ENCODE measurements around the gene KMT2B.

The KMT2B gene

DNA sequence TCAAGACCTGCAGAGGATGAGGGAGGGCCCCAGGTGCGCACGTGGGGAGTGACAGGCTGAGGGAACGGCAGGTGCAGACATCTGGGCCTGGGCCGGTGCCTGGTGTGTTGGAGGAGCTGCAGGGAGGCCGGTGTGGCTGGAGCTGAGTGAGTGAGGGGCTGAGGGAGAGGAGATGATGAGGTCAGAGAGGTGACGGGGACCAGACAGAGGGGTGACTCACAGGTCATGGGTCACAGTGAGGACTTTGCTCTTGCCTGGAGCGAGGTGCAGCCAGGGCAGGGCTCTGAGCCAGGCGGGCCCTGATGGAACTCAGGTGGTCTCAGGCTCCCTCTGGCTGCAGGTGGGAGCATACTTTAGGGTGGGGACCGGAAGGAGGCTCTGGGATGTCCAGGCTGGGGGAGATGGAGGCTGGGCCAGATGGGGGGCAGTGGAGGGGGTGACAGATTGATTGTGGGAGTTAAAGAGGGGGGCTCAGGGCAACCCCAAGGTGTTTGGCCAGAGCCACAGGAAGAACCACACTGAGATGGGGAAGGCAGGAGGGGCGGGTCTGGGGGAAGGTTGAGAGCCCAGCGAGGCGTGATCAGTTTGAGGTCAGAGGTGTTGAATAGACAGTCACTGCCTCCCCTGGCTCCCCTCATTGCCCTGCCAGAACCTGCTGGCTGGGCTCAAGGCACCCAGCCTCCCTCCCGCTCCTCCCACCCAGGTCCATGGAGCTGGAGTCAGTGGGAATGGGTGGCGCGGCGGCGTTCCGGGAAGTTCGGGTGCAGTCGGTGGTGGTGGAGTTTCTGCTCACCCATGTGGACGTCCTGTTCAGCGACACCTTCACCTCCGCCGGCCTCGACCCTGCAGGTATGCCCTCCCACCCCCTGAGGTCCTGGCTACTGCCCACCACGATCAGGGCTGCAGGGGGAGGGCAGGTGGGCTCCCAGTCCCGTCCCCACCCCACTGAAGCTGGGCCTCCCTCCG lies 65.9 kb downstream of the KMT2B start:
- no peak for DNase-seq (ENCODE audit: extremely low spot score)
- ChIA-PET POLR2A (interaction anchor here (0.6 kb wide), 1 partner anchor 170 kb away, joined by 7 read pairs; no protein-coding TSS in a partner anchor), CTCF (no interaction called here)
- TF ChIP-seq, protein P1, sequence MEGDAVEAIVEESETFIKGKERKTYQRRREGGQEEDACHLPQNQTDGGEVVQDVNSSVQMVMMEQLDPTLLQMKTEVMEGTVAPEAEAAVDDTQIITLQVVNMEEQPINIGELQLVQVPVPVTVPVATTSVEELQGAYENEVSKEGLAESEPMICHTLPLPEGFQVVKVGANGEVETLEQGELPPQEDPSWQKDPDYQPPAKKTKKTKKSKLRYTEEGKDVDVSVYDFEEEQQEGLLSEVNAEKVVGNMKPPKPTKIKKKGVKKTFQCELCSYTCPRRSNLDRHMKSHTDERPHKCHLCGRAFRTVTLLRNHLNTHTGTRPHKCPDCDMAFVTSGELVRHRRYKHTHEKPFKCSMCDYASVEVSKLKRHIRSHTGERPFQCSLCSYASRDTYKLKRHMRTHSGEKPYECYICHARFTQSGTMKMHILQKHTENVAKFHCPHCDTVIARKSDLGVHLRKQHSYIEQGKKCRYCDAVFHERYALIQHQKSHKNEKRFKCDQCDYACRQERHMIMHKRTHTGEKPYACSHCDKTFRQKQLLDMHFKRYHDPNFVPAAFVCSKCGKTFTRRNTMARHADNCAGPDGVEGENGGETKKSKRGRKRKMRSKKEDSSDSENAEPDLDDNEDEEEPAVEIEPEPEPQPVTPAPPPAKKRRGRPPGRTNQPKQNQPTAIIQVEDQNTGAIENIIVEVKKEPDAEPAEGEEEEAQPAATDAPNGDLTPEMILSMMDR (IDR thresholded peaks at IDR 0.05; ENCODE audit: control extremely low read depth, extremely low read depth, low read depth, missing control alignments) = no peak

DNA sequence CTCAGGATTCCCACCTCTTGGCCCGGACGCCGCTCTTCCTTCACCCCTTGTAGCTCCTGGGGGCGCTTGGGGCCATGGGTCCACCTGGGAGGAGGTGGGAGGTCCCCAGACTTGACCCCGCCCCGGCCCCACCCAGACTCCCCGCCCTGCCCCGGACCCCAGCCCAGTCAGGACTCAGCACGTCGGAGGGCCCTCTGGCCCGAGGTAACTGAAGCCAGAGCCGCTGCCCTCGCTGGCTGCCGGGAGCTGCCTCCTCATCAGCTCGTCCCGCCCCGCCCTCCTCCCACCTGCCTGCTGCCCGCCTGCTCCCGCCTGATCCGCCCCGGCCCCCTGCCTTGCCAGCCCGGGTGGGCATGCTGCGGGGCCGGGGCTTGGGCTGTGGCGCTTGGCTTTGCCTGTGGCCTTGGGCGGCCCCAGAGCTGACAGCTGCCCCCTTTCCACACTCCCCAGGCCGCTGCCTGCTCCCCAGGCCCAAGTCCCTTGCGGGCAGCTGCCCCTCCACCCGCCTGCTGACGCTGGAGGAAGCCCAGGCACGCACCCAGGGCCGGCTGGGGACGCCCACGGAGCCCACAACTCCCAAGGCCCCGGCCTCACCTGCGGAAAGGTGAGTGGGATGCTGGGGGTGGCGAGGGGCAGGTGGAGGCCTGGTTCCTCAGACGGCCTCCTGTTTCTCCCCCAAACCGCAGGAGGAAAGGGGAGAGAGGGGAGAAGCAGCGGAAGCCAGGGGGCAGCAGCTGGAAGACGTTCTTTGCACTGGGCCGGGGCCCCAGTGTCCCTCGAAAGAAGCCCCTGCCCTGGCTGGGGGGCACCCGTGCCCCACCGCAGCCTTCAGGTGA lies 66.9 kb downstream of the KMT2B start:
- TF ChIP-seq, protein P1 (IDR thresholded peaks at IDR 0.05; ENCODE audit: control extremely low read depth, extremely low read depth, low read depth, missing control alignments) = no peak
- CTCF ChIA-PET = no interaction called here
- DNase-seq (ENCODE audit: extremely low spot score) = no peak
- POLR2A ChIA-PET = interaction anchor here (0.6 kb wide), 1 partner anchor 169 kb away, joined by 7 read pairs; no protein-coding TSS in a partner anchor

DNA sequence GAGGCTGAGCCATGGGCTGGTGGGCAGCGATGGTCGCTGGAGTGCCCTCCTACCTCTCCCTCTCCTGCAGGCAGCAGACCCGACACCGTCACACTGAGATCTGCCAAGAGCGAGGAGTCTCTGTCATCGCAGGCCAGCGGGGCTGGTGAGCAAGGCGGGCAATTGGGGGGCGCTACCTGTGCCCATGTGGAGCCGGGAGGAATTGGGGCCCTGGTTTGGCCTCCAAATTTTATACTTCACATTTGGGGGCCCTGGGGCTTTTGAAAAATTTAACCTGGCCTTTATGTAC lies 67.5 kb downstream of the KMT2B start:
- ChIA-PET POLR2A (no interaction called here), CTCF (no interaction called here)
- TF ChIP-seq, protein P1 (IDR thresholded peaks at IDR 0.05; ENCODE audit: control extremely low read depth, extremely low read depth, low read depth, missing control alignments) = no peak
- DNase-seq (ENCODE audit: extremely low spot score) = no peak

DNA sequence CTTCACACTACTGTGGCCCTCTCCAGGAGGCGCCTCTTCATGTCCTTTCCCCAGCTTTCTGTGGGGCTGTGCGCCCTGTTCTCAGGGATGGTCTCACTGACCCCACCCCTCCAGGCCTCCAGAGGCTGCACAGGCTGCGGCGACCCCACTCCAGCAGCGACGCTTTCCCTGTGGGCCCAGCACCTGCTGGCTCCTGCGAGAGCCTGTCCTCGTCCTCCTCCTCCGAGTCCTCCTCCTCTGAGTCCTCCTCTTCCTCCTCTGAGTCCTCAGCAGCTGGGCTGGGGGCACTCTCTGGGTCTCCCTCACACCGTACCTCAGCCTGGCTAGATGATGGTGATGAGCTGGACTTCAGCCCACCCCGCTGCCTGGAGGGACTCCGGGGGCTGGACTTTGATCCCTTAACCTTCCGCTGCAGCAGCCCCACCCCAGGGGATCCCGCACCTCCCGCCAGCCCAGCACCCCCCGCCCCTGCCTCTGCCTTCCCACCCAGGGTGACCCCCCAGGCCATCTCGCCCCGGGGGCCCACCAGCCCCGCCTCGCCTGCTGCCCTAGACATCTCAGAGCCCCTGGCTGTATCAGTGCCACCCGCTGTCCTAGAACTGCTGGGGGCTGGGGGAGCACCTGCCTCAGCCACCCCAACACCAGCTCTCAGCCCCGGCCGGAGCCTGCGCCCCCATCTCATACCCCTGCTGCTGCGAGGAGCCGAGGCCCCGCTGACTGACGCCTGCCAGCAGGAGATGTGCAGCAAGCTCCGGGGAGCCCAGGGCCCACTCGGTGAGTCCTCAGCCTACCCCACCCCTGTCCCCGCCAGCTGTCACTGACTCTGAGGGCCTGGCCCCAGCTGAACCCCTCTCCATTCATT lies 68.7 kb downstream of the KMT2B start:
- no peak for DNase-seq (ENCODE audit: extremely low spot score)
- ChIA-PET POLR2A (no interaction called here), CTCF (no interaction called here)
- TF ChIP-seq, protein P1 (IDR thresholded peaks at IDR 0.05; ENCODE audit: control extremely low read depth, extremely low read depth, low read depth, missing control alignments) = no peak

DNA sequence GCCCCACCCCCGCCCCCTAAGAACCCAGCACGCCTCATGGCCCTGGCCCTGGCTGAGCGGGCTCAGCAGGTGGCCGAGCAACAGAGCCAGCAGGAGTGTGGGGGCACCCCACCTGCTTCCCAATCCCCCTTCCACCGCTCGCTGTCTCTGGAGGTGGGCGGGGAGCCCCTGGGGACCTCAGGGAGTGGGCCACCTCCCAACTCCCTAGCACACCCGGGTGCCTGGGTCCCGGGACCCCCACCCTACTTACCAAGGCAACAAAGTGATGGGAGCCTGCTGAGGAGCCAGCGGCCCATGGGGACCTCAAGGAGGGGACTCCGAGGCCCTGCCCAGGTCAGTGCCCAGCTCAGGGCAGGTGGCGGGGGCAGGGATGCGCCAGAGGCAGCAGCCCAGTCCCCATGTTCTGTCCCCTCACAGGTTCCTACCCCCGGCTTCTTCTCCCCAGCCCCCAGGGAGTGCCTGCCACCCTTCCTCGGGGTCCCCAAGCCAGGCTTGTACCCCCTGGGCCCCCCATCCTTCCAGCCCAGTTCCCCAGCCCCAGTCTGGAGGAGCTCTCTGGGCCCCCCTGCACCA lies 69.5 kb downstream of the KMT2B start:
- POLR2A ChIA-PET = no interaction called here
- CTCF ChIA-PET = no interaction called here
- TF ChIP-seq, protein P1 (IDR thresholded peaks at IDR 0.05; ENCODE audit: control extremely low read depth, extremely low read depth, low read depth, missing control alignments) = no peak
- no peak for DNase-seq (ENCODE audit: extremely low spot score)

Measured in GM10248 (cell line).